NCI-H2196 treated with DMSO at 0.1 percent for 48 hours (cell line): ENCODE data around the gene PCCA.

Experiments
- DNase-seq: peaks from one replicate; lab custom pipeline; 2025; ENCODE audit not compliant: unreplicated experiment; lab: John Stamatoyannopoulos, UW

The PCCA gene

GRCh38 chr13:100536643-100537180, 447.8 kb downstream of the PCCA start:
- no peak for DNase-seq

GRCh38 chr13:100537486-100537885, 448.6 kb downstream of the PCCA start:
- DNase-seq: no peak

DNA sequence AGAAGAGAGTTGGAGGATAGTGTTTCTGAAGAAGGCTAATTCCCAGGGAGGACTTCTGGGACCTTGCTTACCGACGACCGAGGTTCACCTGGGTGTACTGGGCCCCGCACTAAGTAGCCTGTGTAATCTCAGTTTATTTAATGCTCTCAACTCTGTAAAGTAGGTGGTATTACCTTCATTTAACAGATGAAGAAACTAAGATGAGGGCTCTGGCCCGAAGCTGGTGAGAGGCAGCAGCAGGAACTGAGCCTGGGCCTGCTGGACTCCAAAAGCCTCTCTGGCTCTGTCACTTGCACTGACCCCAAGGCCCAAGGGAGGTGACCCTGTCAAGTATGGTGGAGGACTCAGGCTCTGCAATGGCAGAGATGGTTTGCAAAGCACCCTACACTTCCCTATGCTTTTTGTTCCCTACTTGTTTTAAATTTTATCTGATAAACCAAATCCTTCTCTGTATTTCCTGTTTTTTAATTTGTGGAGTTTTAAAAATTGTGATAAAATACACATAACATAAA, 449.1 kb downstream of the PCCA start:
- DNase-seq: no peak

- no peak for DNase-seq
Observed at GRCh38 chr13:100540621-100541020, 451.7 kb downstream of the PCCA start.

DNA sequence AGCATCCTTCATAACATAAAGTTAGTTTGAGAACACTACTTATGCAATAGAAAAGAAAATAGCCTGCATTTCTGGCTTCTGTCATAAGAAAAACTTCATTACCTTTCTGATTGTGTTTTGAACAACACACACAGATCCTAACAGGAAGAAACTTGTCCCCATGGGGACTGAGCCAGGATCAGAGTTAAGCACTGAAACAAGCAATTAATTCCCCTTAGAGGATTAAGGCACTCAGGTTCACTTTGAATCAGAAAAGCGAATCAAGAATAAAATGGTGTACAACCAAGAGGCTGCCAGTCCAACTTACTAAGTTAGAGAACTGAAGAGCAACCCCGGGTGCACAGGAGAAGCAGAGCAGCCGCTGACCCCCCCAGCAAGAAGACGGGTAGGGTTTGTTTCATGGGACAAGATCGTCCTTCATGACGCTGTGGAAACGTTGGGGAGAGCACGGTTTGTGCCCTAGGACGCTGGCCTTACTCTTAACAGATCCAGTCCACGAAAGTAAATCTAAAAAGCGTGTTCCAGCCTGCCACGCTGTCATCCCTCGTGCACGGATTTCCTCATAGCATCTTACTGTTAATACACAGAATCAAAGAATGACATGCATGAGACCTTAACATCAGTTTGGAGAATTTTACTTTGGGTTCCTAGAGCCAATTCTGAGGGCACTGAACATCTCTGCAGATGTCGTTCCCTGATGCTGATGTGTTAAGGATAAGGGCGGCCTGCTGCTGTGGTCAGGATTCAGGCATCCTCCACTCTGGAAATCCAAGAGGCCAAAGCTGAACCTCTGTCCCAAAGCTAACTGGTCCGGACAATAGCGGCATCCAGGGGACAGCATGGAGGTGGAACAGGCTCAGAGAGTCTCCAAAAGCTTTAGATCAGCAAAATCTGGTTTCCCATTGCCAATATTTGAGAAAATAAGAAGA, 453.3 kb downstream of the PCCA start:
- no peak for DNase-seq

DNA sequence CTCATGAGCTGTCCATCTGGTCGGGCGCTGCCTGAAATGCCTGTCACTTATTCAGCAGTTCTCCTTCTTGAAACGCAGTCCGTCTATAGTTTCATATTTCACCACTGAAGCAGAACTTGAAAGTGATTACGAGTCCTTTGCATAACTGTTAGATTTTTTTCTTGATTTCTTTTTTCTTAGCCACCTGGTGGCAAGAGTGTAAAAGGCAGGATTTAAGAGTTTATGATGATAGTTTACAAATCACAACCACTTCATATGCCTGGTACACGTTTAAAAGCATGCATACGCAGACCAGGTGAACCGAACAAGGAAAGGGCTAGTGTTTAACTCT, 453.9 kb downstream of the PCCA start:
- no peak for DNase-seq

DNA sequence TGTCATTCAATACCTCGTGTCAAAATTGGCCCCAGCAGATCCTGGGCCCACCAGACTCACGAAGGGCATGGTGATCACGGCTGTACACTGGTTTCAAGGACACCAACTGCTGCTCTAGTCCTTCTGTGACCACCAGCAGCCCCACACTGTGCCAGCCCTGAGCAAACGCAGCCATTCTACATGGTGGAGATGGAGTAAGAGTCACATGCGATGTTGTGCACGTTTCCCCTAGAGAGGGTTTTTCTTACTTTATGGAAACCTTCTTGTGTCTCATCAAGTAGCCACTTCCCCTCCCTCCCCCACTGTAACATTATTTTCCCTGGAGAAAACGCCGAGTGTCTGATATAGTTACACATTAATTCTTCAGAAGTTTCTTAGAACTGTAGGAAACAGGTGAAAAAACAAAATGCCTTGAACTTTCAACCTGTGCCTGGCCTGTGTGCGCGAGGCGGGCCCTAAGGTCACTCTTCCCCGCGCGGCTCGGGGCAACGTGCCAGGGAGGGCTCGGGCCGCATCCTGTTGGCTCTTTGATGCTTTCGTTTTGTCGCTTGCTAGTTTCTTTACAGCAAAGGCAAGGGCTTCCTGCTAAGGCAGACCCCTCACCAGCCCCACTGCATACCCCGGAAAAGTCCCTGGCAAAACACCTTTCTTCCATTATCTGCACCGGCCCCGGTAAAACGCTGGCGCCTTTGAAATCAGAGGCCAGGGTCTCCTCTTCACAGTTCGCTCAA, 455.1 kb downstream of the PCCA start:
- no peak for DNase-seq

- DNase-seq: no peak
Observed at GRCh38 chr13:100544866-100545683, 456.2 kb downstream of the PCCA start.

DNA sequence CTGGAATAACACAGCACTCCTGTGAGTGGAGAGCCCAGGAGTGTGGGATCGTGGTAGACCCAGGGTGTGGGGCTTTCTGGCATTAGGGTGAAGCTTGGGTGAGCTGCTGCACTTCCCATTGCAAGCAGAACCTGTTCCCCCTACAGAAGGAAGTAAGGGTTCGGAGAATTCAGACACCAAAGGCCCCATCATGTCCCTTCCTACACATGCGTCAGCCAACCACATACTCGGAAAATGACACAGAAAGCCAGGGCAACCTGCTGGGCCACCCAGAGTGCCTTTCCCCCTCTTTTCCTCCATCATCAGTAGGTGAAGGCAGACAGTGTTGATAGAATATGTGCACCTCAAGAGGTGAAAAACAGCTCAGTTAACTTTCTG, 456.8 kb downstream of the PCCA start:
- DNase-seq: no peak

DNA sequence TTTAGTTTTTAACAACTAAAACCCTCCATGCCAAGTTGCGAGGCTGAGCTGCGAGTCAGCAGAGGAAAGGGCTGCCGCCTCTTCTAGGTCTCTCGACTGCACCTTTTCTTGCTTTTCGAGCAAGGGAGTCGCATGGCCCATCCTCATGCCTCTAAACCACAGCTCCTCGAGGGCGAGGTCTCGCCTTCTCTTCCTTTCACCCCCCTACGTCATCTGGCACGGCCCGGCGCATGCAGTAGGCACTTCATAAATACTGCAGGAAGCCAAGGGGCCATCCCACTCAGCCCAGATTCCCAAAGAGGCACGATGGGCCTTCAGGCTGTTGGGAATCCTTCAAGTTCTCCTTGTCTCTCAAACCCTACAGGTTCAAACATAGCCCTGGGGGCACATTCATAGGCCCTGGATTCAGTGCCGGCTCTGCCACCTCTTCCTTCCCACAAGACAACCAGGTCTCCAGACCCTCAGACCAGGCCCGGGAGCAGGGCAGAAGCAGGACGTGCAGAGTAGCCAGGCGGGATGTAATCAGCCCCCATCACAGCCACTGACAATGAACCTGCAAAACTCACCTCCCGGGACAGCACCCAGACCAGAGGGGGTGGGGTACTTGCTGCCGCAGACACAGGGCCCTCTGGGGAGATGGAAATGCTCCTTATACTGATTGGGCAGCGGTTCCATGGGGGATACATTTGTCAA, 458.0 kb downstream of the PCCA start:
- no peak for DNase-seq

DNA sequence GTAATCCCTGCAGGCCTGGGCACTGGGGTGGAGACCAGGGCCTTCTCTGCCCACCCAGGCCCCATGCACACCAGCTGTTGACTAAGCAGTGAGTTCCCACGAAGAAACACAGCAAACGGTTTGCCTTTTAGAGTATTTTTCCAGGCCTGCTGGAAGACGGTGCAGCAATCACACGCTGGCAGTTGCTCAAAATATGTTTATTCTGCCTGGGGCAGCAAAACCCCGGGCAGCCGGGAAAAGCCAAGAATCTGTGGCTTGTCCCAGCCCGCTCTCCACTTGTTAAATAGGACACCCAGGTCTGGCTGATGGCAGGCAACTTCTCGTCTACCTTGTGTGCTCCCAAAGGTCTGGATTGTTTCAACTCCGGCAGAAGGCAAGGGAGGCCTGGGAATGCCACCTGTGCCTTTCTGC, 458.9 kb downstream of the PCCA start:
- no peak for DNase-seq

DNA sequence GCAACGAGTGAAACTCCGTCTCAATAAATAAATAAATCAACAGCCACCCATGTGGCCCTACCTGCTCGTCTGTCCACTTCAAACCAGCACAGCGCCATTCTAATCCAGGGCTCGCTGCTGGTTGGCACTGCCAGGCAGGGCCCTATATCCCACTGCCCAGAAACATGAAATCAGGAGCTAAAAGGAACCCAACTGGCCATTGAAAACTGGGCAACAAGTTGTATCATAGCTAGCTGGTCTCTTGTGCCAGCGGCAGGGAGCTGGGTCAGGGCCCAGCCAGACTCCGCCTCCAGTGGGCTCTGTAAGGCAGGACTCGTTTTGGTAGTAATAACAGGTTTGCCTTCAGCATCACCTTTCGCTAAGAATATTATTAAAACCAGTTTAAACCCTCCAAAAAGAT, 460.4 kb downstream of the PCCA start:
- no peak for DNase-seq

- no peak for DNase-seq
Observed at GRCh38 chr13:100552755-100553154, 463.9 kb downstream of the PCCA start.

DNA sequence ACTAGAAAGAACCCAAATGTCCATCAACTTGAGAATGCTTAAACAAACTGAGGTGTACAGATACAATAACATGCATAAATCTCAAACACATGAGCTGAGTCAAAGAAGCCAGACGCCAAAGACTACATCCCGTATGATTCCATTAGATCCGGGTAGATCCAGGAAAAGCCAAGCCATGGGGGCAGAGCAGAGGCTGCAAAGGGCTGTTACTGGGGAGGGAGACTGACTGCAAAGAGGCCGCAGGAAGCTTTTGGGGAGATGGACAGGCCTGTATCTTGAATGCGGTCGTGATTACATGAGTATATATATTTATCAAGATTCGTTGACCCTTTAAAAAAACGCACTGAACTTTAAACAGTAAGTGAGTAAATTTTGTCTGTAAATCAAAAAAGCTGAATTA, 471.0 kb downstream of the PCCA start:
- DNase-seq: no peak

GRCh38 chr13:100560498-100561157, 471.7 kb downstream of the PCCA start:
- no peak for DNase-seq

DNA sequence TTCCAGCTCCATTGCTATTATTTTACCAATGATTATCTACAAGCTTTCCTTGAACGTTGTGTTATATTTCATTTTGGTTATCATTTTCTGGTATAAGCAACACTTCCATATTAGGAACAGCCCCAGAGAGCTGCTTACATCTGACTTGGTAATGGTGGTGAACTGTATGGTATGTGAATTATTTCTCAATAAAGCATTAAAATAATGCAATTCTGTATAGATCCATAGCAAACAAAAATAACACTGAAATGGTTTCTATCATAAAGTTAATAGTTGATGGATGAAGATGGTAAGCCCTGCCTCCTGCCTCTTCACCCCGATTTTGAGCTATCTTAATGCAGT, 472.2 kb downstream of the PCCA start:
- no peak for DNase-seq

DNA sequence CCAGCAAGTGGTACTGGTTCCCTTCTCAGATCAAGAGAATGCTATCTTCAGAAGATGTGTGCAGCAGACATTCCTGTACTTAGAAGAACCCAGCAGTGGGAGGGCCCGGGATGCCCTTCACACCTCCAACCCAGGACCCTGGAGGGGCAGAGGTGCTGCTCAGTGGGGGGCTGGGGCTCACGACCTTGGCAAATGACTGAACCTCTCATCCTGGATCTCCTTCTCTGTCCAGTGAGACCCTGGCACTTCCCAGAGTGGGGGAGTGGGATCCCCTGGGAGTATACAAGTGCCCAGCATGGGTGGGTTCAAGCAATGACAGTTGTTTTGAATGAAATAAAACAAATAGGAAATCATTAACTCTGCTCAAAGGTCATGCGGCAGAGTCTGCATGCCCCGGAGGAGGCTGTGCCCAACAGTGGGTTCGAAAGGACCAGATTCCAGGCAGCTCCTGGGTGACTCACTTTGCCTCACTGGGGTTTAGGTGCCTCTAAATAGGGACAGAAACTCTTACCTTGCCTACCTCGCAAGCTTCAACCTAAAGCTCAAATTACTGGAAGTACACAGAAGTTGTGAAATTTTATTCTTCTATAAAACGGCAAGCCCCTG, 472.8 kb downstream of the PCCA start:
- no peak for DNase-seq

DNA sequence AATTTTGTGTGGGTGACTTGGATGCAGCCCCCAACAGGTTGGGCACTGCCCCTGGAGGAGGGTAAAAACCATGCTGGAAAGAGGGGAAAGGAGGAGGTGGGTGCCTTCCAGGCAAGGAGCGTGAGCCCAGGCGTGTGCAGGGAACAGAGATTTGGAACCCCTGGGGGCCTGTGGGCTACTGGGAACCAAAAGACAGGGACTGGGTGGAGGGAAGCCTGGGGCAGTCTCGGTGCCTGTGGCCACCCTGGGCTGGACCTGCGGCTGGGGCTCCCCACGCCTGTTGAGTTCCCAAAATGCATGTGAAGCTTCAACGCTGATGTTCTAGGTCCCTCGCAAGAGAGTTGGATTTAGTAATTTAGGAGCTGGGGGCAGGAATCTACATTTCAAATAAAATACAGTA, 474.9 kb downstream of the PCCA start:
- no peak for DNase-seq

- no peak for DNase-seq
Observed at GRCh38 chr13:100564444-100565223, 475.7 kb downstream of the PCCA start.
